OCI-LY1 (cell line): ENCODE results near the gene PXN.

Experiments used
- H2AFZ ChIP-seq: fragments of 200-600 bp; sonication (generic), shearing (Covaris generic); 2 replicates; pipeline ENCODE4 v1.6.0; 2014; ENCODE audit warnings: antibody characterized with exemption, mild to moderate bottlenecking, low read length
- H3F3A ChIP-seq: fragments of 200-600 bp; sonication (generic), shearing (Covaris generic); 2 replicates; pipeline ENCODE4 v1.6.0; 2014; ENCODE audit warnings: mild to moderate bottlenecking, antibody characterized with exemption, low read length, moderate library complexity; ENCODE audit not compliant: insufficient read depth
- H3K27ac ChIP-seq: fragments of 200-600 bp; sonication (generic); 2 replicates; pipeline ENCODE4 v1.5.1; 2014; ENCODE audit warnings: low read length, mixed run types, mild to moderate bottlenecking, low read depth; ENCODE audit not compliant: poor library complexity, severe bottlenecking
- H3K27me3 ChIP-seq: fragments of 200-600 bp; sonication (generic); 2 replicates; pipeline ENCODE4 v1.6.0; 2014; ENCODE audit warnings: antibody characterized with exemption, mild to moderate bottlenecking, low read length, moderate library complexity; ENCODE audit not compliant: insufficient read depth
- H3K36me3 ChIP-seq: fragments of 200-600 bp; sonication (generic); 2 replicates; pipeline ENCODE4 v1.6.1; 2014; ENCODE audit warnings: mild to moderate bottlenecking, antibody characterized with exemption, low read length, moderate library complexity, mixed read lengths; ENCODE audit not compliant: insufficient read depth
- H3K4me1 ChIP-seq: fragments of 200-600 bp; sonication (generic); 2 replicates; pipeline ENCODE4 v1.5.1; 2014; ENCODE audit warnings: mild to moderate bottlenecking, low read length, moderate library complexity; ENCODE audit not compliant: insufficient read depth, severe bottlenecking
- H3K4me2 ChIP-seq: fragments of 200-600 bp; sonication (generic), shearing (Covaris generic); 2 replicates; pipeline ENCODE4 v1.6.1; 2014; ENCODE audit warnings: low read length
- H3K4me3 ChIP-seq: fragments of 200-600 bp; sonication (generic); 2 replicates; pipeline ENCODE4 v1.5.1; 2014; ENCODE audit warnings: low read length, low read depth, mild to moderate bottlenecking, mixed read lengths; ENCODE audit not compliant: poor library complexity, severe bottlenecking
- H3K79me2 ChIP-seq: fragments of 200-600 bp; shearing (Covaris generic); 2 replicates; pipeline ENCODE4 v1.6.1; 2016; ENCODE audit warnings: mixed run types, low read length, mixed read lengths; ENCODE audit not compliant: insufficient read depth
- H3K9ac ChIP-seq: fragments of 200-600 bp; sonication (generic), shearing (Covaris generic); 2 replicates; pipeline ENCODE4 v1.6.1; 2014; ENCODE audit warnings: mild to moderate bottlenecking, low read length, mixed read lengths
- H3K9me2 ChIP-seq: fragments of 200-600 bp; sonication (generic), shearing (Covaris generic); 2 replicates; pipeline ENCODE4 v1.6.1; 2014; ENCODE audit warnings: low read depth, mild to moderate bottlenecking, low read length, mixed read lengths
- H3K9me3 ChIP-seq: fragments of 200-600 bp; shearing (Covaris generic); 2 replicates; pipeline ENCODE4 v1.6.1; 2014; ENCODE audit warnings: low read length, mixed read lengths
- H4K20me1 ChIP-seq: fragments of 200-600 bp; sonication (generic), shearing (Covaris generic); 2 replicates; pipeline ENCODE4 v1.6.0; 2016; ENCODE audit warnings: mild to moderate bottlenecking, low read length; ENCODE audit not compliant: insufficient read depth
- EZH2 ChIP-seq: fragments of 200-600 bp; sonication (generic), shearing (Covaris generic); IDR thresholded peaks from 2 replicates; pipeline ENCODE4 v1.8.0; 2017; ENCODE audit warnings: borderline replicate concordance, mixed run types, mild to moderate bottlenecking, antibody characterized with exemption, low read length, moderate library complexity, mixed read lengths
- TF ChIP-seq, protein P1 (sequence below): fragments of 200-600 bp; sonication (generic), shearing (Covaris generic); IDR thresholded peaks from 2 replicates; pipeline ENCODE4 v1.5.1; 2017; ENCODE audit warnings: mild to moderate bottlenecking, antibody characterized with exemption, low read length, moderate library complexity, mixed read lengths

PXN gene

DNA sequence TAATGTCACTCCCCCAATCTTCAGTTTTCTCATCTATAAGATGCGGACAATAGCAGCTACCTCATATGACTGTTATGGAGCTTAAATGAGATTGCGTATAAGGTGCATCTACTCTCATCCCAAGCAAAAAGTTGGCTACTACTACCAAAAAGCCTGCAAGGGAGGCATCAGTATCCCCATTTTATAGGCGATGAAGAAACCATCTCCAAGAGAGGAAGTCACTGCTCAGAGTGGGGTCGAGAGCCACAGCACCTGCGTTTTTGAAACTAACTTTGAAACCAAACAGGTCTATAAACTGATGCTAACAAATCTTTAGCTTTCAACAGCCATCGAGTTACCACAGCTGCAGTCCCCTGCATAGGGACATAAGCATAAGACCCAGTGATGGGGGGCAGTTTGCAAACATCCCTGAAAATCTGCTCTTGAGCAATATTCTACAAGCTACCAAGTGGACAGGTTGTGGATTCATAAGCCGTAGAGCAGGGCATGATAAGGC, 74.5 kb downstream of the PXN start:
- H4K20me1 ChIP-seq: no peaks in the 10 kb centered on the region
- H3F3A ChIP-seq: no peaks in the 10 kb centered on the region; the same call in 1 of the 2 replicates
- H3K4me3 ChIP-seq: no peak overlapping the region
- H3K27ac ChIP-seq: no peak overlapping the region
- no peak overlapping the region for H3K9ac ChIP-seq
- no peak for TF ChIP-seq EZH2
- TF ChIP-seq, protein P1, sequence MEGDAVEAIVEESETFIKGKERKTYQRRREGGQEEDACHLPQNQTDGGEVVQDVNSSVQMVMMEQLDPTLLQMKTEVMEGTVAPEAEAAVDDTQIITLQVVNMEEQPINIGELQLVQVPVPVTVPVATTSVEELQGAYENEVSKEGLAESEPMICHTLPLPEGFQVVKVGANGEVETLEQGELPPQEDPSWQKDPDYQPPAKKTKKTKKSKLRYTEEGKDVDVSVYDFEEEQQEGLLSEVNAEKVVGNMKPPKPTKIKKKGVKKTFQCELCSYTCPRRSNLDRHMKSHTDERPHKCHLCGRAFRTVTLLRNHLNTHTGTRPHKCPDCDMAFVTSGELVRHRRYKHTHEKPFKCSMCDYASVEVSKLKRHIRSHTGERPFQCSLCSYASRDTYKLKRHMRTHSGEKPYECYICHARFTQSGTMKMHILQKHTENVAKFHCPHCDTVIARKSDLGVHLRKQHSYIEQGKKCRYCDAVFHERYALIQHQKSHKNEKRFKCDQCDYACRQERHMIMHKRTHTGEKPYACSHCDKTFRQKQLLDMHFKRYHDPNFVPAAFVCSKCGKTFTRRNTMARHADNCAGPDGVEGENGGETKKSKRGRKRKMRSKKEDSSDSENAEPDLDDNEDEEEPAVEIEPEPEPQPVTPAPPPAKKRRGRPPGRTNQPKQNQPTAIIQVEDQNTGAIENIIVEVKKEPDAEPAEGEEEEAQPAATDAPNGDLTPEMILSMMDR: no peak
- no peak overlapping the region for H2AFZ ChIP-seq
- peaks cover 36% of the 10 kb centered on the region for H3K79me2 ChIP-seq
- peaks cover 64% of the 10 kb centered on the region for H3K36me3 ChIP-seq
- no peaks in the 10 kb centered on the region for H3K9me2 ChIP-seq
- H3K9me3 ChIP-seq: no peaks in the 10 kb centered on the region
- H3K27me3 ChIP-seq: no peaks in the 10 kb centered on the region
- peaks cover 38% of the 10 kb centered on the region for H3K4me1 ChIP-seq
- no peak overlapping the region for H3K4me2 ChIP-seq

DNA sequence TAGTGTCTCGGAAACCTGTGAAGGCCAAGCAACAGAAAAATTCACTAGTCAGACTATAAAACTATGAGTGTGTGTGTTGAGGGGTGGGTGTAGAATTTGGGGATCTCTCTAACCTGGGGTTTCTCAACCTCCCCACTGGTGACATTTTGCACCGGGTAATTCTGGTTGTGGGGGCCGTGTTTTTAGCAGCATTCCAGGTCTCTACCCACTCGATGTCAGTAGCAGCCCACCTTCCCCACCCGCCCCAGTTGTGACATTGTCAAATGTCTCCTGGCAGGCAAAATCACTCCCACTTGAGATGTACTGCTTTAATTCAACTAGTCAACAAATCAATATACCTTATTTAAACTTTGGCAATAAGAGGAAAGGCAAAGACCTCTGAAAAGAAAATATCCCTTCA, 75.1 kb downstream of the PXN start:
- H3K9ac ChIP-seq: no peak overlapping the region
- no peak overlapping the region for H2AFZ ChIP-seq
- no peaks in the 10 kb centered on the region for H4K20me1 ChIP-seq
- H3F3A ChIP-seq: no peaks in the 10 kb centered on the region
- H3K27ac ChIP-seq: no peak overlapping the region
- TF ChIP-seq, protein P1: no peak
- TF ChIP-seq EZH2: no peak
- no peaks in the 10 kb centered on the region for H3K27me3 ChIP-seq
- H3K9me3 ChIP-seq: no peaks in the 10 kb centered on the region
- H3K79me2 ChIP-seq: peaks cover 36% of the 10 kb centered on the region
- no peak overlapping the region for H3K4me2 ChIP-seq
- H3K4me3 ChIP-seq: no peak overlapping the region
- H3K9me2 ChIP-seq: no peaks in the 10 kb centered on the region
- peaks cover 31% of the 10 kb centered on the region for H3K4me1 ChIP-seq
- H3K36me3 ChIP-seq: peaks cover 67% of the 10 kb centered on the region

DNA sequence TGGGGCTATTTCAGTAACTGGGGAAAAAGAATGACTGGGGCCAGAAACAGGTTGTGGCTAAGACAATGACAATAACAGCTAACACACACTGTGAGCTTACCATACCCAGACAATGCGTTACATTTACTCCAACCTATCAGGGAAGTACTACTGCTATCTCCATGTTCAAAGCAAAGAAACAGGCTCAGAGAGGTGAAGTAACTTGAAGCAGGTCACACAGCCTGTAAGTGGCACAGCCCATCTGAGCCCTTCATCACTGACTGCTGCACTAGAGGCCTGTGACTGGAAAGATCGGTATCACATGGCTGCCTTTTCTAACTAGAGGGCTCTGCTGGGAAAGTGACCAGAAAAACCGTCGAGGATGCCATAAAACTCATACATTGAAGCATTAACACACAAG, 78.9 kb downstream of the PXN start:
- Histone ChIP-seq H3K4me2 (no peak overlapping the region), H3K9me3 (no peaks in the 10 kb centered on the region), H3K79me2 (peaks cover 11% of the 10 kb centered on the region), H3K36me3 (peaks cover 98% of the 10 kb centered on the region), H3K4me1 (peaks cover 6% of the 10 kb centered on the region), H3K9ac (no peak overlapping the region), H4K20me1 (no peaks in the 10 kb centered on the region), H3K27ac (no peak overlapping the region), H3K27me3 (no peaks in the 10 kb centered on the region), H2AFZ (no peak overlapping the region), H3F3A (no peaks in the 10 kb centered on the region), H3K4me3 (no peak overlapping the region), H3K9me2 (no peaks in the 10 kb centered on the region)
- TF ChIP-seq EZH2: no peak
- TF ChIP-seq, protein P1: no peak
